A673 (cell line): ENCODE measurements around the gene MATN1.

Experiments used
- EZH2 ChIP-seq: fragments of 200-600 bp; sonication (generic); IDR thresholded peaks from 2 replicates; pipeline ENCODE4 v1.6.1; 2017; ENCODE audit warnings: borderline replicate concordance, low read depth, mild to moderate bottlenecking, mixed read lengths, antibody characterized with exemption, low read length; ENCODE audit not compliant: poor library complexity, severe bottlenecking
- TF ChIP-seq, protein P1 (sequence below): fragments of 300-800, 200-600 bp; sonication (generic); conservative IDR thresholded peaks from 2 replicates; pipeline ENCODE4 v1.5.1; 2017; ENCODE audit warnings: low read depth, mild to moderate bottlenecking, antibody characterized with exemption, low read length, moderate library complexity, mixed read lengths

DNA sequence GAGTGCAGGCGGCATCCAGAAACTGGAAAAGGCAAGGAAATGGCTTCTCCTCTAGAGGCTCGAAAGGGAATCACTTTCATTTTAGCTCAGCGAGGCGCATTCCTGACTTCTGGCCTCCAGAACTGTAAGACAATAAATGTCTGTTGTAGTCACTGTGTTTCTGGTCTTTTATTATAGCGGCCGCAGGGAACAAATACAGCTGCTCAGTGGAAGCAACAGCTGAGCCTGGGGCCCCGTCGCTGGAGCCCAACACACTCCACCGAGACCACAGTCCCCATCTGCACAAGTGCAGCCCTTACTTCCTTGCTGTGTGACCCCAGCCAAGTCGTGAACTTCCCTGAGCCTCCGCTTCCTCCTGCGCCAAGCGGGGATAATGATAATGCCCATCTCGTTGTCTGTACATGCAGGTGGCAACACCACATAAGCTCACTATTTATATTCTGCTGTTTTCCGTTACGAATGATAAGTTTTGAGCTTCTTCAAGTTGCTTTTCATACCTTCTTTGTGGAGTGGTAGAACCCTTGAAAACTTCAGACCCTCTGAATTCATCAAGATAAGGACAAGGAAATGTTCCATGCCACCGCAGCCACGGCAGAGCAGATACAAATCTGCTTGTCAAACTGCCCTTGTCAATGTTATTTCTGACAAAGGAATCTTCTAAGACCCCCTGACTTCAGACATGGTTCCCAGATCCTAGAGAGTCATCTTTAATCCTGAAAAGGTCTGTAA, 37.4 kb upstream of the MATN1 start:
- TF ChIP-seq, protein P1, sequence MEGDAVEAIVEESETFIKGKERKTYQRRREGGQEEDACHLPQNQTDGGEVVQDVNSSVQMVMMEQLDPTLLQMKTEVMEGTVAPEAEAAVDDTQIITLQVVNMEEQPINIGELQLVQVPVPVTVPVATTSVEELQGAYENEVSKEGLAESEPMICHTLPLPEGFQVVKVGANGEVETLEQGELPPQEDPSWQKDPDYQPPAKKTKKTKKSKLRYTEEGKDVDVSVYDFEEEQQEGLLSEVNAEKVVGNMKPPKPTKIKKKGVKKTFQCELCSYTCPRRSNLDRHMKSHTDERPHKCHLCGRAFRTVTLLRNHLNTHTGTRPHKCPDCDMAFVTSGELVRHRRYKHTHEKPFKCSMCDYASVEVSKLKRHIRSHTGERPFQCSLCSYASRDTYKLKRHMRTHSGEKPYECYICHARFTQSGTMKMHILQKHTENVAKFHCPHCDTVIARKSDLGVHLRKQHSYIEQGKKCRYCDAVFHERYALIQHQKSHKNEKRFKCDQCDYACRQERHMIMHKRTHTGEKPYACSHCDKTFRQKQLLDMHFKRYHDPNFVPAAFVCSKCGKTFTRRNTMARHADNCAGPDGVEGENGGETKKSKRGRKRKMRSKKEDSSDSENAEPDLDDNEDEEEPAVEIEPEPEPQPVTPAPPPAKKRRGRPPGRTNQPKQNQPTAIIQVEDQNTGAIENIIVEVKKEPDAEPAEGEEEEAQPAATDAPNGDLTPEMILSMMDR: no peak
- TF ChIP-seq EZH2: no peak
